GM21528 (cell line): ENCODE data around the gene TNFSF9.
"Not testable (repeated sequence)": the region's sequence is repeated elsewhere in the genome, so short reads cannot be mapped to it uniquely, and the experiment has no call there.

Source experiments
- ATAC-seq: cut with Tn5 transposase; IDR thresholded peaks from one replicate; pipeline ENCODE4 v1.9.1; 2021; ENCODE audit warnings: mild to moderate bottlenecking, moderate library complexity; ENCODE audit not compliant: unreplicated experiment, low FRiP score

Gene TNFSF9

DNA sequence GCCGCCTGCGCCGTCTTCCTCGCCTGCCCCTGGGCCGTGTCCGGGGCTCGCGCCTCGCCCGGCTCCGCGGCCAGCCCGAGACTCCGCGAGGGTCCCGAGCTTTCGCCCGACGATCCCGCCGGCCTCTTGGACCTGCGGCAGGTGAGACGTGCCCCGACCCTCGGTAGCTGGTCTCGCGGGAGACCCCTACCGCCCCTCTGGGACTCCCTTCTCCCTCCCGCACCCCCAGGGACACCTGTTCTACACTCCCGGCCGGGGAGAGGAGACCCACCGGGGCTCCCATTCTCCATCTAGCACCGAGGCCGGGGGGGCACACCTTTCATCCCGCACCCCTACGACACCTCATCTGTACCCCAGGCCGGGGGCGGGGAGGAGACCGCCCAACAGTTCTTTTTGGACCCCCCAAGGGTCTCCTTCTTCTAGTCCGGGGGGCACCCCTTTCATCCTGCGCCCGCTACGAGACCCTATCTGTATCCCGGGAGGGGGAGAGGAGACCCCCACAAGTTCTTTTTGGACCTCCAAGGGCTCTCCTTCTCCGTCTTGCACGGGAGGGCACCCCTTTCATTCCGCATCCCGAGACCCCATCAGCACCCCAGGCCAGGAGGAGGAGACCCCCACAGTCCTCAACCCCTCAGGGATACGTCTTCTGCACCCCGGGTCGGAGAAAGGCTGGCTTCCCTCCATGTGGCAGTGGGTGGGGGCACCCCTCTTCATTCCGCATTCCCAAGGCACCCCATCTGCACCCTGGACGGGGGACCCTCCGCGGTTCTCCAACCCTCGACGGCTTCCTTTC lies 533 bp downstream of the TNFSF9 start:
- ATAC-seq: no peak

DNA sequence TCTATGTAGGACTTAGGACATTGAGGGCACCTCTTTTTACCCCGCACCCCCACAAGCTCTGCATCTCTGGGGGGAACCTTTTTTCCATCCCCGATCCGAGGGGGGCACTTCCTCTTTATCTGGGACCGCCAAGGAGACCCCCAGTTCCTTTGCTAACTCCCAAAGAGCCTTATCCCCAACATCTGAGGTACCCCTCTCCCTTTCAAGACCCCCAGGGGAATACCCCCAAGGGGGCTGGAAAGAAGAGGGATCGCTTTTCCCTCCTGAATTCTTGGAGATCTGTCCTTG lies 1.1 kb downstream of the TNFSF9 start:
- ATAC-seq: no peak

DNA sequence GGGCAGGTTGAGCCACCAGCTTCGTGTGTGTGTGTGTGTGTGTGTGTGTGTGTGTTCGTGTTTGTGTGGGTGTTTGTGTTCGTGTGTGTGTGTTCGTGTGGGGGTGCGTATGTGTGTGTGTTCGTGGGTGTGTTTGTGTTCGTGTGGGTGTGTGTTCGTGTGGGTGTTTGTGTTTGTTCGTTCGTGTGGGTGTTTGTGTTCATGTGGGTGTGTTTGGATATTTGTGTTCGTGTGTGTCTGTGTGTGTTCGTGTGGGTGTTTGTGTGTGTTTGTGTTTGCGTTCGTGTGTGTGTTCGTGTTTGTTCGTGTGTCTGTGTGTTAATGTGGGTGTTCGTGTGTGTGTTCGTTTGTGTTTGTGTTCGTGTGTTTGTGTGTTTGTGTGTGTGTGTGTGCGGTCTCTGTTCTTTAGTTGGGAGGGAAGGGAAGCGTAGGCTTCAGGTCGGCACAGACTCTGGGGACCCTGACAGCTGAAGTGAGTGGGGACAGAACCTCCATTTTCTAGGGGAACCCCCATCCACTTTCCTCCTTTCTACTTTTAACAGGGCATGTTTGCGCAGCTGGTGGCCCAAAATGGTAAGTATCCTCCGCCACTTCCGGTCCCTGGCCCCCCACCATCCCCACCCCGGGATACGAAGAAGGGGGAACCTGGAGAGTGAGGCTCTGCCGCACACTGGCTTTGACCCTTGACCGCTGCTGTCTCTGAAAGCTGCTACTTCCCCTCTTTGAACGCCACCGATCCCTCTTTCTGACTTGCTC lies 1.6 kb downstream of the TNFSF9 start:
- no peak for ATAC-seq

DNA sequence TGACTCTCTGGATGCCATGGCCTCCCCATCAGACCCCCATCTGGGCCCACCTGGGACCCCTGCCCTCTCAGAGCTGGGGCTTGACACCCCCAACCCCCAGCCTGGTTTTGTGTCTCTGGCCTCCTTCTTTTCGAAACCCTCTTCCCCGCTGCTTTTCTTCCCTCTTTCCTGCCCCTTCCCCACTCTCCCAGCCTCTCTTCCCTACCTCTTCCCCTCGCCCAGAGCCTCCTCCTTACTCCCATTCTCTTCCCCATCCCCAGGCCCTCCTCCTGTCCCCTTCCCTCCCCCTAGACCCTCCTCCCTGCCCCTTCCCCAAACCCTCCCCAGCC lies 2.1 kb downstream of the TNFSF9 start:
- no peak for ATAC-seq

GRCh38 chr19:6533746-6534418 lies 3.1 kb downstream of the TNFSF9 start:
- no peak for ATAC-seq

DNA sequence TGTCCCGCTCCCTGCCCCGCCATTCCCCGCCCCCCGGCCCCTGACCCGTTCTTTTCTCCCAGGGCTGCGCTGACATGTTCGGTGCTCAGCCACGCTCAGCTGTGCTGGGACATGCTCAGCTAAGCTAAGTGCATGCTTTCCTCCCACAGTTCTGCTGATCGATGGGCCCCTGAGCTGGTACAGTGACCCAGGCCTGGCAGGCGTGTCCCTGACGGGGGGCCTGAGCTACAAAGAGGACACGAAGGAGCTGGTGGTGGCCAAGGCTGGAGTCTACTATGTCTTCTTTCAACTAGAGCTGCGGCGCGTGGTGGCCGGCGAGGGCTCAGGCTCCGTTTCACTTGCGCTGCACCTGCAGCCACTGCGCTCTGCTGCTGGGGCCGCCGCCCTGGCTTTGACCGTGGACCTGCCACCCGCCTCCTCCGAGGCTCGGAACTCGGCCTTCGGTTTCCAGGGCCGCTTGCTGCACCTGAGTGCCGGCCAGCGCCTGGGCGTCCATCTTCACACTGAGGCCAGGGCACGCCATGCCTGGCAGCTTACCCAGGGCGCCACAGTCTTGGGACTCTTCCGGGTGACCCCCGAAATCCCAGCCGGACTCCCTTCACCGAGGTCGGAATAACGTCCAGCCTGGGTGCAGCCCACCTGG lies 3.7 kb downstream of the TNFSF9 start:
- ATAC-seq: no peak

- ATAC-seq: no peak
These were observed 4.8 kb downstream of the TNFSF9 start for GRCh38 chr19:6535558-6536137.

GRCh38 chr19:6539514-6539913 lies 8.7 kb downstream of the TNFSF9 start:
- ATAC-seq: no peak

DNA sequence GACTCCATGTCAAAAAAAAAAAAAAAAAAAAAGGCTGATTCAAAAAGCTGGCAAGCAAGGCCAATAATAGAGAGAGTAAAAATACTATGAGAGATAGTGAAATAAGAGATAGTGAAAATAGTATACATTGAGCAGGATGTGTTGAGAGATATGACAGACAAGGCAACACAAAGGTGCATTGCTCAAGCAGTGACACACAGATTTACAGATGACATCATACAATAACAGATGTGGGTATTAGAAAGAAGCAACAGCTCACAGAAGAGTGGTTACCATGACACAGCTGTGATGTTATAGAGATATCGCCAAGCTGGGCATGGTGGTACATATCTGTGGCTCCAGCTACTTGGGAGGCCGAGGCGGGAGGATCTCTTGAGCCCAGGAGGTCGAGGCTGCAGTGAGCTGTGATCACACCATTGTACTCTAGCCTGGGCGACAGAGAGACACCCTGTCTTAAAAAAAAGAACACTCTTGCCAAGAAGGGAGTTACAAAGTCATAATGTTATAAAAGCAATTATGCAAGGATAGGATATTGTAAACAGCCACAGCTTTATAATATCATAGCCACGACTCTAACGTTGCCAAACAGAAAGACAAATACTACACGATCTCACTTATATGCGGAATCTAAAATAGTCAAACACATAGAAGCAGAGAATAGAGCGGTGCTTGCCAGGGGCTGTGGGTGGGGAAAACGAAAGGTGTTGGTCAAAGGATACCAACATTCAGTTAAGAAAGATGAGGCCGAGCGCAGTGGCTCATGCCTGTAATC lies 10.3 kb downstream of the TNFSF9 start:
- ATAC-seq: no peak

GRCh38 chr19:6543866-6544347 lies 13.1 kb downstream of the TNFSF9 start:
- ATAC-seq: no peak

DNA sequence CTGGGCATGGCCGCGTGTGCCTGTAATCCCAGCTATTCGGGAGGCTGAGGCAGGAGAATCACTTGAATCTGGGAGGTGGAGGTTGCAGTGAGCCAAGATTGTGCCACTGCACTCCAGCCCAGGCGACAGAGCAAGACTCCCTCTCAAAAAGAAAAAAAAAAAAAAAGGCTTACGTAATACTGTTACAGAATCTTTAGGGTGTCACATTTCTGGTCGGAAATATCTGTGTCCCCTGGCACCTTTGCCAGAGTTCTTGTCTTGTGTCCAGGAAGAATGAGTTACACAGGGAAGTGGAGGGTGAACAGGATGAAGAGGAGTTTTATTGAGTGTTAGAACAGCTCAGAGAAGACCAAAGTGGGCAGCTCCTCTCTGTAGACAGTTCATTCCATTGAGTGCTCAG lies 19.9 kb downstream of the TNFSF9 start:
- not testable (repeated sequence) for ATAC-seq

DNA sequence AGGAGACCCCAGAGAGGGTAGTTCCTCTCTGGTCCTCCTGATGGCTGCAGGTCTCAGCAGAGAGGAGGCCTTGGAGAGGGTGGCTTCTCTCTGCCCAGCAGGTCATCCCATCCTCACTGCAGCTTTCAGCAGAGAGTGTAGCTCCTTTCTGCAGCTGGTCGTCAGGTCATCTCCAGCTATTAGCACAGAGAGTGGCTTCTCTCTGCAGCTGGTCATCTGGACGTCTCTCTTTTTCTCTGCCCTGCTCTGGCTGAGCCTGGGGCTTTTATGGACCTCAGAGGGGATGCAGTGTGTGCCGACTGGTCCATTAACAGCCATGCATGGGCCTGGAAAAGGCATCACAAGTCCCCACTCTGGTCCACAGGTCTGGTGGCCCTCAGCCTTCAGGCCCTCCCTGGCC lies 20.3 kb downstream of the TNFSF9 start:
- ATAC-seq: no peak

DNA sequence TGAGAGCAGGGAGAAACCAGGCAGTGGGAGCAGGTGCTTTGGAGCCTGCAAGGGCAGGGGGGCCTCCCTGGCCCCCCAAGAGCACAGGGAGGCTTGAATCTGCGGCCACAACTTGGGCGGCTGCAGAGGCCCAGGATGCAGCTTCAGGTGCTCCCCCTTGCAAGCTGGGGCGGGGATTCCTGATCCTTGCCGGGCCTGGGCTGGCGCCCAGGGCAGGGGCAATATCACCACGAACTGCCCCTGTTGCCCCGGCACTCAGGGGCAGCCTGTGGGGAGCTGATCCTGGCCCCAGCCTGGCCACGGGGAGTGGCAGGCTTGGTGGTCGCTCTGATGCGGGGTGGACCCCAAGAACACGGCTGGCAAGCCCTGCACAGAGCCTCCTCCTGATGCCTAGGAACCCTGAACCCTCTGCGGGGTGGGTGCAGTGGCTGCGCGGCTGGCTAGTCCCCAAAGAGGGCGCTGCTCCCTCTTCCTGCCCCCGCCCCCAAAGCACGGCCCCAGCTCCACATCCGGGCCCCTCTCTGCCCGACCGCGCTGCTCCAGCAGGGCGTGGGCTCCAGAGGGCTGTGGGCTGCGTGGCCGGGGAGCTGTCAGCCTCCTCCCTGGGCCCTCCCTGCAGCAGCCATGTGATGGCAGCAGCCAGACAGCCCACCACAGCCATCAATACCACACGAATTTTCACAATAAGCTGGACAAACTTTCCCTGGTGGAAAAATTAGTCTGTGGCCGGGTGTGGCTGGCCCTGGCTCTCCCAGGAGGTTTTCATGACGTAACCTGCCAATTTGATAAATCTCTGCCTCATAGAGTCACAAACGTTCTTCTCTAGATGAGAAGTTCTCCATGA lies 21.0 kb downstream of the TNFSF9 start:
- no peak for ATAC-seq

DNA sequence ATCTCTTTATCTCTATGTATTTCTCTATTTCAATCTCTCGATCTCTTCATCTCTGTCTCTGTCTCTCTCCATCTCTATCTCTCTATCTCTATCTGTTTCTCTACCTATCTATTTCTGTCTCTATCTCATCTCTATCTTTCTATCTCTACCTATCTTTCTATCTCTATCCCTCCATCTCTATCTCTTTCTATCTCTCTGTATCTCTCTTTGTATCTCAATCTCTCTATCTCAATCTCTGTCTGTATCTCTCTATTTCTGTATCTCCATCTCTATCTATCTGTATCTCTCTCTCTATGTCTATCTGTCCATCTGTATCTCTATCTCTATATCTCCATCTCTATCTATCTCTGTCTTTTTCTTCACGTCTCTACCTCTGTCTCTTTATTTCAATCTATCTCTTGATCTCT lies 25.2 kb downstream of the TNFSF9 start:
- no peak for ATAC-seq

DNA sequence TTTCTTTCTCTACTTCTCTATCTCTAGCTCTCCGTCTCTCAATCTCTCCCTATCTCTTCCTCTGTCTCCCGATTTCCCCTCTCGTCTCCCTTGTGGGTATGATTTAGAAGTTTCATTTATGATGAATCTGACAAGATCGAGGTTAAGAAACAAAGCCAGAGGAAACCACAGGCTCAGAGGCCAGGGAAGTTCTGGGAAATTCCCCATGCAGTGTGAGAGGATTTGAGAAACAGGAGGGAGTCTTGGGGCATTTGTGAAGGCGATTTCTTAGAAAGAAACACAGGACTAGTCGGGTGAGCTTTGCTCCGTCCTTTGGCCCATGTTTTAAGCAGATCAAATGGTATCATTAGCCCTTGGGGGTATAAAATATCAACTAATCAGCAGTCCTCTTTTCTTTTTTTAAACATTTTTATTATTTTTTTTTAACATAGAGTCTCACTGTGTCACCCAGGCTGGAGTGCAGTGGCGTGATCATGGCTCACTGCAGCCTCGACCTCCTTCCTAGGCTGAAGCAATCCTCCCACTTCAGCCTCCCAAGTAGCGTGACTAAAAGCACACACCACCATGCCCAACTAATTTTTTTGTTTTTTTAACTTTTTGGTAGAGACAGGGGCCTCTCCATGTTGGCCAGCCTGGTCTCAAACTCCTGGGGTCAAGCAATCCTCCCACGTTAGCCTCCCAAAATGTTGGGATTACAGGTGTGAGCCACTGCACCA lies 25.8 kb downstream of the TNFSF9 start:
- no peak for ATAC-seq

DNA sequence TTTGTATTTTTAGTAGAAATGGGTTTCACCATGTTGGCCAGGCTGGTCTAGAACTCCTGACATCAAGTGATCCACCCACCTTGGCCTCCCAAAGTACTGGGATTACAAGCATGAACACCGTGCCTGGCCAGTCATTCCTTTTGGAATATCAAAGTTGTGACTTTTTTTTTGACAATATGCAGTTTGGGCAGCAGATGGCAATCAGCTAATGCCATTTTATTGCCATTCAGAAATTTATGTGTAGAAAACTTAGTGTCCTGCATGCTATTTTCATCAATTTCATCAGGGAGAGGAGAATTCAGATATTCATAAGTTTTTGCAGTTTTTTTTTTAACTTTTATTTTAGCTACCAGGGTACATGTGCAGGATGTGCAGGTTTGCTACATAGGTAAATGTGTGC lies 31.6 kb downstream of the TNFSF9 start:
- ATAC-seq: not testable (repeated sequence)

DNA sequence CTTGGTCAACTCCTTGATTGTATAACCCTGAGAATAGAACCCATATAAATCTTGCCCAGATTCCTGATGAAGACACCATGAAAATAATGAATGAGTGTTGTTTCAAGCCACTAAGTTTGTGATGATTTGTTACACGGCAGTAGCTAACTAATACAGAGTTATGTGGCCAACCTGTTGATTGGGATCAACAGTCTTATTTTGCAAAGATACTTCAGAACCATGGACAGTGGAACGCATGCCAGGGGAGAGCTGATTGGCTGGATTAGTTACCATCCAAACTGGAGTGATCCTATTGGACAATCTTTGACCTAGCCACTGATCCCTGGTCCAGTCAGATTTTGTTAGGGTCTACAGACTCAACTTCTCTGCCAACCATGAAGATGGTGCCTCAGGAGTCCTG lies 33.6 kb downstream of the TNFSF9 start:
- no peak for ATAC-seq

DNA sequence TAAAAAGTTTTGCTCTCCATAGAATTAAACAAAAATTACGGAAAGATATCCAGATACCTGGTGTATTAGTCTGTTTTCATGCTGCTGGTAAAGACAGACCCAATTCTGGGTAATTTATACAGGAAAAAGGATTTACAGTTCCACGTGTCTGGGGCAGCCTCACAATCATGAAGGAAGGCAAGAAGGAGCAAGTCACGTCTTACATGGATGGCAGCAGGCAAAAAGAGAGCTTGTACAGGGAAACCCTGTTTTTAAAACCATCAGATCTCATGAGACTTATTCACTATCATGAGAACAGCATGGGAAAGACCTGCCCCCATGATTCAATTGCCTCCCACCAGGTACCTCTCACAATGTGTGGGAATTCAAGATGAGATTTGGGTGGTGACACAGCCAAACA lies 35.9 kb downstream of the TNFSF9 start:
- ATAC-seq: not testable (repeated sequence)
